GM20000 (cell line): ENCODE measurements around the gene PYGO1.

ENCODE experiments used
- DNase-seq: peaks from one replicate; pipeline ENCODE4 v3.0.0; 2012; ENCODE audit warnings: low spot score
- CTCF ChIP-seq: IDR thresholded peaks from 2 replicates; pipeline ENCODE4 v1.5.1; 2012; ENCODE audit warnings: mild to moderate bottlenecking, control low read depth; ENCODE audit errors: extremely low read depth, missing control alignments

The PYGO1 gene

DNA sequence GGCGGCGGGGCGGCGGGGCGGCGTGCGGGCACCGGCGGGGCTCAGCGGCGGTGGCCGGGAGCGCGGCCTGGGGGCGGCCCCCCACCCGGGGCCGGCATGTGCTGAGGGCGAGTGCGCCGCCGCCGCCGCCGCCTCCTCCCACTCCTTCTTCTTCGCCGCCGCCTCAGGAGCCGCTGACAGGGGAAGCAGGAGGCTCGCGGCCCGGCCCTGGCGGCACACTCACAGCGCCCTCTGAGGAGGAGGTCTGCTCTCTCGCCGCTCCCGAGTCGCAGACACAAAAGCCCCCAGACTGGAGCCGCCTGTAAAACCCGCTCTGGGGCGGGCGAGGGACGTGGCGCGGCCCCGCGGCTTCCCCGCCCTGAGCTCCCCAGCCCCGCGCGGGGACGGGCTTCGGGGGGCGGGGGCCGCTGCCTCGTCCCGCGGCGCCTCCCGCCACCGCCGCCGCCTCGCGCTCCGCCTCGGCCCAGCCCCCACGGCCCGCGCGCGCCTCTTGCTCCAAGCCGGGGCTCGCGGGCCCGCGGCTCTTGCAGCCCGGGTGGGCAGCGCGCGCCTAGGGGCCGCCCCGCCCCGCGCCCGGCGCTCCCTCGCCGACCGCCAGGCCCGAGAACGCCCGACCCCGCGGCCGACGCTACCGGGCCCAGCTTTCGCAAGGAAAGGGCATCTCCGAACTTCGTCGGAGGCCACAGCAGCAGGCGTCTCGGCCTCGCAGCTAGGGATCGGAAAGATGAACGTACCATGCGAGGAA lies at the start of gene PYGO1:
Gene PYGO1 (minus strand): TSS at position 276 of the 745 bp plus-strand sequence. CDS start 462 bp downstream, outside the sequence.
- TF ChIP-seq CTCF: no peak
- DNase-seq: peak; percentile 83

DNA sequence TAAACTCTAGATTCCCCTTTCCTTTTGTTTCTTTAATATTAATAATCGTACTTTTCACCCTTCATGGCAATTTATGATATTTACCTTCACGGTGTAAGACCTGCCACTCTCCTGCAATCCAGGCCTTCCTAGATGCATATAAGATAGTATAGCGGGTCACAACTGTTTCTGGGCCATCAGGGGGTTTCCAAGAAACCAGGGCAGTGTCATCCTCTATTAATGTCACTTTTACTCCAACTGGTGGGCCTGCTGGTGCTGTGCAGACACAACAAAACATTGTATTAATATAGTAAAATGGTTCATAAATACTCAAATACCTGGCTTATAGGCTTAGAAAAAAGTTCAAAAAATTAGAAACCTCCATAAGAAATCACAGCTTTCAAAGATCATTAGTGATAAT lies 48.9 kb upstream of the PYGO1 start:
- no peak for TF ChIP-seq CTCF
- DNase-seq: no peak

- TF ChIP-seq CTCF: no peak
- DNase-seq: no peak
Measured at GRCh38 chr15:55633731-55634130, 45.6 kb upstream of the PYGO1 start.

- TF ChIP-seq CTCF: no peak
- no peak for DNase-seq
Measured at GRCh38 chr15:55632434-55632833, 44.3 kb upstream of the PYGO1 start.

DNA sequence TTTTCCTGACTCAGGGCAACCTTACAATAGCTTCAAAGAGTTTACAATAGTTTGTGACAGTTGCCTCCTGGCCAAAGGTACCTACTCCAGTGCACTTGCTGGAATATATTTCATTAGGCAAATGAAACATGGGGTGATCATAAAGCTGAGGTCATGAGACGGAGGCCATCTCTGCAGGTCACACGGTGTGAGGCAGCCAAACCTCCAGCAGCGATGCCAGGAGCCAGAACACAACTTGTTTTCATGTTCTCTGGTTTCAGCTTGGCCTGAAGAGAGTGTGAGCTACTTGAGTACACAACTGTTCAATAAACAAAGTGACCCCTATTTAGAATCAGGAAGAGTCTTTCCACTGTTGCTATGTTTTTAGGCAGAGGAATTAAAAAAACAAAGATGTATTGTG lies 42.7 kb upstream of the PYGO1 start:
- no peak for DNase-seq
- TF ChIP-seq CTCF: no peak

DNA sequence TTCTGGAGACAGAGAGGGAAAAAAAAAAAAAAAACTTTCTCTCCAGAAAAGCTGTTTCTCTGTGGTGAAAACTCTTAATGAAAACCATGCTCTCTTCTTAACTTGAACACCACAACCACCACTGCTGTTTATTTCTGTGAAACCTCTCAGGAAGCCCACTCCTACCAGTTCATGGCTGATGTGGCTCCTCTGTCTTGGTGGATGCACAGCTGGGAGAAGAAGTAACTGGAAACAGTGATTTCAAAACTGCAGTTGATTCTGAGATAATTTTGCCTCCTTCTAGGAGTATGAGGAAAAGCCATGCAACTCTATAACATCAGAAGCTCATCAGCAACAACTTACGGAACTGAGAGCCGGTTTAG lies 40.2 kb upstream of the PYGO1 start:
- no peak for TF ChIP-seq CTCF
- DNase-seq: no peak

GRCh38 chr15:55627730-55628368 lies 39.7 kb upstream of the PYGO1 start:
- no peak for DNase-seq
- no peak for TF ChIP-seq CTCF
